HG02588 (cell line): ENCODE data around the gene SECISBP2L.
"Not testable (repeated sequence)": the region's sequence is repeated elsewhere in the genome, so short reads cannot be mapped to it uniquely, and the experiment has no call there.

Experiments
- ATAC-seq: cut with Tn5 transposase; IDR thresholded peaks from one replicate; pipeline ENCODE4 v1.9.1; 2021; ENCODE audit warnings: mild to moderate bottlenecking, moderate library complexity; ENCODE audit not compliant: unreplicated experiment

The SECISBP2L gene, protein sequence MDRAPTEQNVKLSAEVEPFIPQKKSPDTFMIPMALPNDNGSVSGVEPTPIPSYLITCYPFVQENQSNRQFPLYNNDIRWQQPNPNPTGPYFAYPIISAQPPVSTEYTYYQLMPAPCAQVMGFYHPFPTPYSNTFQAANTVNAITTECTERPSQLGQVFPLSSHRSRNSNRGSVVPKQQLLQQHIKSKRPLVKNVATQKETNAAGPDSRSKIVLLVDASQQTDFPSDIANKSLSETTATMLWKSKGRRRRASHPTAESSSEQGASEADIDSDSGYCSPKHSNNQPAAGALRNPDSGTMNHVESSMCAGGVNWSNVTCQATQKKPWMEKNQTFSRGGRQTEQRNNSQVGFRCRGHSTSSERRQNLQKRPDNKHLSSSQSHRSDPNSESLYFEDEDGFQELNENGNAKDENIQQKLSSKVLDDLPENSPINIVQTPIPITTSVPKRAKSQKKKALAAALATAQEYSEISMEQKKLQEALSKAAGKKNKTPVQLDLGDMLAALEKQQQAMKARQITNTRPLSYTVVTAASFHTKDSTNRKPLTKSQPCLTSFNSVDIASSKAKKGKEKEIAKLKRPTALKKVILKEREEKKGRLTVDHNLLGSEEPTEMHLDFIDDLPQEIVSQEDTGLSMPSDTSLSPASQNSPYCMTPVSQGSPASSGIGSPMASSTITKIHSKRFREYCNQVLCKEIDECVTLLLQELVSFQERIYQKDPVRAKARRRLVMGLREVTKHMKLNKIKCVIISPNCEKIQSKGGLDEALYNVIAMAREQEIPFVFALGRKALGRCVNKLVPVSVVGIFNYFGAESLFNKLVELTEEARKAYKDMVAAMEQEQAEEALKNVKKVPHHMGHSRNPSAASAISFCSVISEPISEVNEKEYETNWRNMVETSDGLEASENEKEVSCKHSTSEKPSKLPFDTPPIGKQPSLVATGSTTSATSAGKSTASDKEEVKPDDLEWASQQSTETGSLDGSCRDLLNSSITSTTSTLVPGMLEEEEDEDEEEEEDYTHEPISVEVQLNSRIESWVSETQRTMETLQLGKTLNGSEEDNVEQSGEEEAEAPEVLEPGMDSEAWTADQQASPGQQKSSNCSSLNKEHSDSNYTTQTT

GRCh38 chr15:49046220-49047102, at the start of gene SECISBP2L:
TSS of gene SECISBP2L (minus strand) at chr15:49046446. CDS start at chr15:49046299, 147 bp downstream.
- peak; percentile 95 for ATAC-seq

- no peak for ATAC-seq
Observed at GRCh38 chr15:49094923-49095322, 48.7 kb upstream of the SECISBP2L start.

DNA sequence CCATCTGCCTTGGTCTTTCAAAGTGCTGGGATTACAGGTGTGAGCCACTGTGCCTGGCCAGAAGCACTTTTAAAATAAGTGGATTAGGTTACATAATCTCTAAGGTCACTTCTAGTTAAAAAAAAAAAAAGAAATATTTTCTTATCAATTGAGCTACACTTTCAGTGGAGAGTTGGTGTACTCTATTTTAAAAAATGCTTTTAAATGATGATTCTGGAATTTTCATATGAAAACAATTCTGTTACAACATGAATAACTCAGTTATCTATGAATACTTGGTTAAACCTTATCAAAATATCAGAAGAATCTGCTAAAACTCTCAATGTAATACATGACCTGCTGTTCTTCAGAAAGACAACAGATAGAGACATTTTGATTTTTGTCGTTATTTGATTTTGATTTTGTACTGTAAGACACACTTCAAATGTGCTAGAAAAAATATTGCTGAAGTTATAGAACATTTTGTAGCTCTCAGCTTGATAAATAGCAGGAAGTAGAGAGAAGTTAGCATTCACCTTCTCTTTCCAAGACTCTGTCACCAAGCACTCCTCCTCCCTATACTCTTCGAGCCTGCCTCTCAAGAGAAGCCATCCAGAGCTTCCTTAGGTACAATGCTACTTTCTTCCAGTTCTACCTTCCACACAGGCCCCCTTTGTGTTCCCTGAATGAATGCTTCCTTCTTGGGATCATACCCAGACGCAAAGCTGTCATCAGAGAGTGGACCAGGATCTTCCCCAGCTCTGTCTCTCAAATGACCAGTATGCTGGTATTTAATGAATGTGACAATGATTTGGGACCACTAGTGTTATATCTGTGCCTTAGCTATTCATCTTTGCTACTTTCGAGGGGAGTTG, 47.2 kb upstream of the SECISBP2L start:
- no peak for ATAC-seq

DNA sequence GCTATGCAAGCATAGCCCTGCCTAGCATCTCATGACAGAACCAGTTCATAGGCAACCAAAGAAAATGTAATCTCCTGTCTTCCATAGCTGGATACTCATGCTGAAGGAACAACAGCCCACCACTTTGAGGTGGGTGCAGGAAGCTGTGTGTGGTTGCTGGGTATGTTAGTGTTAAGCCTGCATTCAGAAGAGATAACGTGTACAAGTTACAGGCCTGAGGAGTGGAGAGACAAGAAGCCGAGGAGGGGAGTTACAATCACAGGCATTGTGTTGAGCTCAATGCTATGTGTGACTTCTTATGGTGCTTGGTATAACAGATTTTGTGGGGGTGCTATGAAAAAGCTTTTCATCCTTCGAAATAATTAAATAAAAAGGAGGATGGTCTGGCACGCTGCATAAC, 42.8 kb upstream of the SECISBP2L start:
- ATAC-seq = no peak

GRCh38 chr15:49085696-49086459, 39.6 kb upstream of the SECISBP2L start:
- no peak for ATAC-seq

DNA sequence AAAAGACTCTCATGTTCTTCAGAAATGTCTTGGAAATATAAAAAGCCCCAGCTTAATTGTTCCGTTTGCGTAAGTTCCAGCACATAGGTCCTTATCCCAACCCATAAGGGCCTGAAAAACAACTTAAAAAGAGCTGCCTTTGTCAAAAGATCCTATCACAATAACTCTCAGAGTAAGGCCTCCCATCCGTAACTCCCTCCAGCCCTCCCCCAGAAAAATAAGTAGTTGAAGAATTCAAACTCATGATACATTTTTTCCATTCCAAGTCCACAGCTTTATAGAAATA, 38.0 kb upstream of the SECISBP2L start:
- no peak for ATAC-seq

- ATAC-seq = no peak
Observed at GRCh38 chr15:49083401-49084284, 37.4 kb upstream of the SECISBP2L start.

DNA sequence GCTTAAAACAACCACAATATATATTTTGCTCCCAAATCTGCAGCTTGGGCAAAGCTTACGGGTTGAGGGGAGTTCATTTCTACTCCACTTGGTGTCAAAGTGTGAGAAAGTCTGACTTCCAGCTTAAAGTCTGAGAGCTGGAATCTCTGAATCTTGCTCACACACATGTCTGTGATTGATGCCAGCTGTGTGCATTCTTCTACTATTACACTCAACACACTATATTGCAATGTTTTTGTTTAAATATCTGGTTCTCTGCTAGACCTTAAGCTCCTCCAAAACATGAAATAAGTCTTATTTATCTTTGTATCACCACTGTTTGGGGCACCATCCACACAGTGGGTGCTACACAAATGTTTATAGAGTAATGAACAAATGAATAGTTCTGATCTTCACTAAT, 36.7 kb upstream of the SECISBP2L start:
- ATAC-seq = no peak

DNA sequence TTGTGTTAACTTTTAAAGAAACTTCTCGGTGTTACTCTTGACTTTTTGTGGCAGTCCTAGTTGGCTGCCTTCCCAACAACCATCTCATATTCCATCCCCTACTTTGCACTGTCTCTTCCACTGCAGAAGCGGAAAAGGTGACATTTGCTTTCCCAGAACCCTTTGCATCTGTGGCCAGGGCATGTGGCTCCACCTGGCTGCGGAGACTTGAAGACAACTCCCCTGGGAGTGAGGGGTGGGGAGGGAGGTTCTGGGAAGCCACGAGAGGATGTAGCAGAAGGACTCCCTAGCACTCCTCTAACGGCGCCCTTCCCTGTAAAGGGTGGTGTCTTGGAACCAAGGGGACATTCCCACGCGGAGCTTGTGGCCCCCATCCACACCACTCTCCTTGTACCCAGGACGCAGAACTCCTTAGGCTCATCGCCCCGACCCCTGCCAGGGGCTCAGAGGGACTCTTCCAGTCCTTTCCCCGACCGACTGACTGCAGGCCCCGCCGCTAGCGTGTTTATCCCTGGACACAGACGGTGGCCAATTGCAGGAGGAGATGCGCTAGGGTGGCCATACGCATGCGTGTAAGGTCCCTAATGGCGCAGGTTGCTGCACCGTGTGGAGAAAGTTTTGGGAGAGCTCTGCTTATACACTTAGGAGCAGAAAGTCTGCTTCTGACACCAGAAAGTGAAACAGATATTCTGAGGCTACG, 33.2 kb upstream of the SECISBP2L start:
- no peak for ATAC-seq

DNA sequence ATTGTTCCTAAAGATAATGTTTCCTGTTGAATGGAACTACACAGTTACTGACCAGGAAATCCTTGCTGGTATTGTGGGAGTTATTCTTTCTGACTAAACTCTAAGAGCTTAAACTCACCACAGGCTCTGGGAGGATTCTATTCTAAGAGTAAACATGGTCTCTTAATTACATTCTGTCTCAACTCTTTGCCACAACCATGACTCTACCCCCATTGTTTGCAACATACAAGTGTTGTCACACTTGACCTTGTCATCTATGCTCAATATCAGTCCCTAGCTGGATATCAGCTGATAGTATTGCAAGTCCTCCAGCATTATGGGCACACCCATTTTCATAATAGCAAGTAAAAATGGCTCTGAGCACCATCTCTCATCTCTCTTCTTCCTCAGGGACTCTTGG, 29.6 kb upstream of the SECISBP2L start:
- ATAC-seq = no peak

DNA sequence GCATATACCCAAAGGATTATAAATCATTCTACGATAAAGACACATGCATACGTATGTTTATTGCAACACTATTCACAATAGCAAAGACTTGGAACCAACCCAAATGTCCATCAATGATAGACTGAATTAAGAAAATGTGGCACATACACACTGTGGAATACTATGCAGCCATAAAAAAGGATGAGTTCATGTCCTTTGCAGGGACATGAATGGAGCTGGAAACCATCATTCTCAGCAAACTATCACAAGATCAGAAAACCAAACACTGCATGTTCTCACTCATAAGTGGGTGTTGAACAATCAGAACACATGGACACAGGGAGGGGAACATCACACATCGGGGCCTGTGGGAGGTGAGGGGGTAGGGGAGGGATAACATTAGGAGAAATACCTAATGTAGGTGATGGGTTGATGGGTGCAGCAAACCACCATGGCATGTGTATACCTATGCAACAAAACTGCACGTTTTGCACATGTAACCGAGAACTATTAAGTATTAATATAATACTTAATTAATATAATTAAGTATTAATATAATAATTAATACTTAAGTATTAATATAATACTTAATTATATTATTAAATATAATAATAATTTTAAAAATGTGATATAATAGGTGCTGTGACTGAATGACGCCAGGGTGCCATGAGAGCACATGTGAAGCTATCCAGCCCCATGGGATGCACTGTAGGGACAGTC, 28.5 kb upstream of the SECISBP2L start:
- ATAC-seq = not testable (repeated sequence)

GRCh38 chr15:49066372-49066771, 20.1 kb upstream of the SECISBP2L start:
- no peak for ATAC-seq

DNA sequence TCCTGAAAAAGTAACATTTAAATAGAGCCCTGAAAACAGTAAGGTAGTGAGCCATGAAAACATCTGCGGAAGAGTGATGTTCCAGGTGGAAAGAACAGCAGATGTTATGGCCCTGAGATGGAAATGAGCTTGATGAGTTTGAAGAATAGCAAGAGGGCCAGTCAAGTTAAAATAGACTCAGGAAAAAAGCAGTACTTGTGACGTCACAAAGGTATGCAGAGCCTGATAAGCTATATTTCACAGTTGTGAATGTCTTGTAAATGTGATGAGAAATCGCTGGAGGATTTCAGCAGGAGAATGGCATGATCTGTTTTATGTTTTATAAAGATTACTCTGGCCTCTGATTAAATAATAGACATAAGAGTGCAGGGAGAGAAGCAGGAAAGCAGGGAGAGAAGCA, 18.6 kb upstream of the SECISBP2L start:
- no peak for ATAC-seq

- ATAC-seq = no peak
Observed at GRCh38 chr15:49064281-49064653, 18.0 kb upstream of the SECISBP2L start.

DNA sequence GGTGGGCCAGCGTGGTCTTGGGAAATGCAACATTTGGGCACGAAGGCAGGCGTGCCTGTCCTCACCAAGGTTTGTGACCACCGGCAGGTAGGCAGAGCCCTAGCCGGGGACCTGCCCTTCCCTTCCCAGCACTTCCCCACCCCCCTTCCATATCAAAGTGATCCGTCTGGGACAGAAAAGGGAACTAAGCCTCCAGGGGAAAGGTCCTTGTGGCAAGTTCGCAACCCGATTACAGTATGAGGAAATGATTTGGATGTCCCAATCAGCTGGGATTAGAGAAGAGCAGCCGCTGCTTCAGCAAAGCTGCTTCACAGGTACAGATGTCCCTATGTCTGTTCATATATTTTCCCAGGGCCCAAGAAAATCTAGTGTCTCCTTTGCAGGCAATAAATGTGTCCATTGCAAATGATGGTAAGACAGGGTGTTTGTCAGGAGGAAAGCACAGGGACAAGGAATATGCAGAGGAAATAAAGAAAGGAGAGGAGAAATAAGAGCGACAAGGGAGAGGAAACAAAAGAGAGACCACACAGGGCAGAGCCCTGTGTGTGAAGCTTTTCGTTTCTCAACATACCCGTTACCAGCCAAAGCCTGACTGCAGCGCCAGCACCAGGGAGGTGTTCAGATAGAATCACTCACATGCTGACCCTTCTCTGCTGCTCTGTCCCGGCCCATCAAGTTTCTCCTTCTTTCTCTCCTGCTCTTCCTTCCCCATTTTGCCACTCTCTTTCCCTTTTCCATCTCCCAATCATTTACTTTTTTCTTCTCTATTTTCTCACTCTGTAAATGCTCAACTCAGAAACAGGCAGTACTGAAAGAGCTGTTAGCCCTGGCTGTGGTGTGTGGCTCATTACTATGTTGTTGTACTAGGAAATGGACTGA, 17.4 kb upstream of the SECISBP2L start:
- no peak for ATAC-seq

- no peak for ATAC-seq
Observed at GRCh38 chr15:49062900-49063299, 16.7 kb upstream of the SECISBP2L start.
